Body of pancreas (tissue), 4 donors: ENCODE measurements around the gene NOD2. TPM values are rescaled to one million over a fixed set of nuclear protein-coding genes. Genes with fewer than 3 reads are reported as not detected.

Experiments
- ATAC-seq: fragments of 150-250 bp; one replicate; pipeline ENCODE4 v1.9.1; 2016
- DNase-seq, 4 donors: peaks; one replicate each; pipeline ENCODE4 v3.0.0-alpha.2; 2019
- H3K27ac ChIP-seq, 4 donors: fragments of 200-600 bp; sonication (generic); 1 replicate in 3 of 4; 2 replicates in 1 of 4; pipeline versions ENCODE4 v1.5.1 to v1.6.1; 2016 to 2019; ENCODE audit warnings: mild to moderate bottlenecking in 1 of 4, mixed read lengths in 1 of 4, moderate library complexity in 1 of 4
- H3K27me3 ChIP-seq, 2 donors: fragments of 200-600 bp; sonication (generic); one replicate each; pipeline ENCODE4 v1.6.0; 2016; ENCODE audit warnings: mild to moderate bottlenecking in 1 of 2
- H3K36me3 ChIP-seq, 2 donors: fragments of 200-600 bp; sonication (generic); replicated peaks in 1 of 2; 2 replicates each; pipeline ENCODE4 v1.5.1; 2016; ENCODE audit warnings: low read depth in 2 of 2; ENCODE audit not compliant: insufficient read depth in 1 of 2
- H3K4me1 ChIP-seq: fragments of 200-600 bp; sonication (generic); one replicate; pipeline ENCODE4 v1.6.0; 2016
- H3K4me3 ChIP-seq, 2 donors: fragments of 200-600 bp; sonication (generic); 1 replicate in 1 of 2; 2 replicates in 1 of 2; pipeline ENCODE4 v1.5.1; 2016 to 2019
- H3K9me3 ChIP-seq, 3 donors: fragments of 200-600 bp; sonication (generic); 1 replicate in 2 of 3; 2 replicates in 1 of 3; pipeline ENCODE4 v1.5.1; 2016
- POLR2A ChIP-seq, 3 donors: fragments of 450-650 bp; IDR thresholded peaks; one replicate each; pipeline ENCODE4 v1.6.1; 2016; ENCODE audit warnings: antibody characterized with exemption in 3 of 3, mild to moderate bottlenecking in 2 of 3
- WGBS, 2 donors: methylation state at CpG; one replicate each; pipeline ENCODE4 v1.1.5; 2017; 5-methylcytosine and 5-hydroxymethylcytosine counted together
- intact Hi-C: fragments of 100-400 bp; cut with DNase I; formaldehyde crosslinking; loops from one replicate; pipeline ENCODE4 v1.15.1; 2023
- total RNA-seq, 2 donors: library from RNA; depleted of rRNA; stranded (reverse); fragments of >200 nt; gene quantifications; one replicate each; pipeline ENCODE4 v1.1.0, GENCODE V29; 2016
- TF ChIP-seq, protein P1 (sequence below), 7 experiments: fragments of 450-650 bp in 4 of 7; fragments of 200-600 bp in 3 of 7; sonication (generic) in 3 of 7; IDR thresholded peaks; one replicate each; pipeline ENCODE4 v1.5.1; 2016 to 2019; ENCODE audit warnings: antibody characterized with exemption in 7 of 7

The NOD2 gene
- total RNA-seq, 2 donors from 2014 or later: 0.33 to 1.8 TPM

DNA sequence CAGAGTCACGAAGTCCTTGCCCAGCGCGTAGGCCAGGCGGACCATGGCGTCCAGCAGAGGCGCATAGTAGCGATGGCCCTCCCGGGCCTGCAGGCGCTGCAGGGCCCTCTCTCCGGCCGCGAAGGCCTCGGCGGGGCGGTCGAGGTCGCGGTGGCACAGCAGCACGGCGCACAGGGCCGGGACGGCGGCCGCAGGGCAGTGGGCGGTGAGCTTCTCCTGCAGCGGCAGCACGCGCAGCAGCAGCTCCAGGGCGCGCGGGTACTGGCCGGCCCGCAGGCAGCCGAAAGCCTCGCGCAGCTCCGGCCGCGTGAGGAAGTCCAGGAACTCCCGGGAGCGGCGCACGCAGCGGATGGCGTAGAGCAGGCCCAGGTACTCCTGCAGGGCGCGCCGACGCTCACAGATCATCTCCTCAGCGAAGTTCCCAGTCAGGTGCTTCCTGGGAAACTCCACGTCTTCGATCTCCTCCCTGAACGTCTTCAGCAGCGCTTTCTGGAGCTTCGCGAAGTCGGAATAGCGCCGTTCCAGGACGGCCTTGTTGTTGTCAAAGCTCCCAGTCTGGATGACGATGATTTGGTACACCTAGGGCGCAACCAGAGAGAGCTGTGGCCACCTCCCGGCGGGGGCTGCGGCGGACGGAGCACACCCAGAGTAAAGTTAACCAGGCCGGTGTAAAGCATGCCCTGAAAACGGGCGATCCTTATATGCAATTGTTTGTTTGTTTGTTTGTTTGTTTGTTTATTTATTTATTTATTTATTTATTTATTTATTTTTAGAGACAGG, 19.7 kb upstream of the NOD2 start:
- H3K4me3 ChIP-seq: no peak overlapping the region
- intact Hi-C loops: loop anchor here (10.0 kb wide), 1 partner anchor 289 kb away; no protein-coding TSS in a partner anchor
- no peak for DNase-seq
- peaks cover 2% of the 10 kb centered on the region for H3K4me1 ChIP-seq
- ATAC-seq: no peak
- H3K36me3 ChIP-seq: no peaks in the 10 kb centered on the region
- 49 to 74% methylated on average over 30 to 70 of the region's 70 CpGs for WGBS, 2 donors
- H3K27ac ChIP-seq: no peak overlapping the region
- peaks cover 0 to 9% of the 10 kb centered on the region in 2 donors for H3K27me3 ChIP-seq
- no peak for TF ChIP-seq POLR2A (IDR thresholded peaks at IDR 0.05)
- TF ChIP-seq, protein P1, sequence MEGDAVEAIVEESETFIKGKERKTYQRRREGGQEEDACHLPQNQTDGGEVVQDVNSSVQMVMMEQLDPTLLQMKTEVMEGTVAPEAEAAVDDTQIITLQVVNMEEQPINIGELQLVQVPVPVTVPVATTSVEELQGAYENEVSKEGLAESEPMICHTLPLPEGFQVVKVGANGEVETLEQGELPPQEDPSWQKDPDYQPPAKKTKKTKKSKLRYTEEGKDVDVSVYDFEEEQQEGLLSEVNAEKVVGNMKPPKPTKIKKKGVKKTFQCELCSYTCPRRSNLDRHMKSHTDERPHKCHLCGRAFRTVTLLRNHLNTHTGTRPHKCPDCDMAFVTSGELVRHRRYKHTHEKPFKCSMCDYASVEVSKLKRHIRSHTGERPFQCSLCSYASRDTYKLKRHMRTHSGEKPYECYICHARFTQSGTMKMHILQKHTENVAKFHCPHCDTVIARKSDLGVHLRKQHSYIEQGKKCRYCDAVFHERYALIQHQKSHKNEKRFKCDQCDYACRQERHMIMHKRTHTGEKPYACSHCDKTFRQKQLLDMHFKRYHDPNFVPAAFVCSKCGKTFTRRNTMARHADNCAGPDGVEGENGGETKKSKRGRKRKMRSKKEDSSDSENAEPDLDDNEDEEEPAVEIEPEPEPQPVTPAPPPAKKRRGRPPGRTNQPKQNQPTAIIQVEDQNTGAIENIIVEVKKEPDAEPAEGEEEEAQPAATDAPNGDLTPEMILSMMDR (IDR thresholded peaks at IDR 0.05): no peak
- peaks cover 0 to 13% (median 0%) of the 10 kb centered on the region in 3 donors for H3K9me3 ChIP-seq

DNA sequence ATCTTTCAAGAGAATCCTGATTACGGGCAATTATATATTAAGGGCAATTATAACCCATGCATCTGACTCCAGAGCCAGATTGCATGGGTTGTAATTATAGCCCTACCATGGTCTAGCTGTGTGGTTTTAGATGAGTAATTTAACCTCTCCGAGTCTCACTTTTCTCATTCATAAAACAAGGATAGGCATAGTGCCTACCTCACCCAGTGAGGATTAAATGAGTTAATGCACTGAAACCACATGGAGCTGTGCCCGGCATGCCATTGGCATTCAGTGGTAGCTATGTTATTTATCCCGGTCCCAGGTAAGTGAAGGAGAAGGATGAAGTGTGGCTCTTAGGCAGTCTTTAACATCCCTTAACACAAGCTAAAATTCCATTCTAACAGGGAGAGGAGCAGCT, 18.6 kb upstream of the NOD2 start:
- no peak for DNase-seq
- ATAC-seq: no peak
- Histone ChIP-seq H3K36me3 (no peaks in the 10 kb centered on the region), H3K9me3 (peaks cover 0 to 13% (median 0%) of the 10 kb centered on the region in 3 donors), H3K27me3 (peaks cover 0 to 9% of the 10 kb centered on the region in 2 donors), H3K4me3 (no peak overlapping the region), H3K27ac (no peak overlapping the region), H3K4me1 (no peaks in the 10 kb centered on the region)
- intact Hi-C loops: loop anchor here (10.0 kb wide), 1 partner anchor 290 kb away; no protein-coding TSS in a partner anchor
- WGBS, 2 donors: 84 to 88% methylated on average over 4 of the region's 4 CpGs
- TF ChIP-seq, protein P1 (IDR thresholded peaks at IDR 0.05): no peak
- TF ChIP-seq POLR2A (IDR thresholded peaks at IDR 0.05): no peak

DNA sequence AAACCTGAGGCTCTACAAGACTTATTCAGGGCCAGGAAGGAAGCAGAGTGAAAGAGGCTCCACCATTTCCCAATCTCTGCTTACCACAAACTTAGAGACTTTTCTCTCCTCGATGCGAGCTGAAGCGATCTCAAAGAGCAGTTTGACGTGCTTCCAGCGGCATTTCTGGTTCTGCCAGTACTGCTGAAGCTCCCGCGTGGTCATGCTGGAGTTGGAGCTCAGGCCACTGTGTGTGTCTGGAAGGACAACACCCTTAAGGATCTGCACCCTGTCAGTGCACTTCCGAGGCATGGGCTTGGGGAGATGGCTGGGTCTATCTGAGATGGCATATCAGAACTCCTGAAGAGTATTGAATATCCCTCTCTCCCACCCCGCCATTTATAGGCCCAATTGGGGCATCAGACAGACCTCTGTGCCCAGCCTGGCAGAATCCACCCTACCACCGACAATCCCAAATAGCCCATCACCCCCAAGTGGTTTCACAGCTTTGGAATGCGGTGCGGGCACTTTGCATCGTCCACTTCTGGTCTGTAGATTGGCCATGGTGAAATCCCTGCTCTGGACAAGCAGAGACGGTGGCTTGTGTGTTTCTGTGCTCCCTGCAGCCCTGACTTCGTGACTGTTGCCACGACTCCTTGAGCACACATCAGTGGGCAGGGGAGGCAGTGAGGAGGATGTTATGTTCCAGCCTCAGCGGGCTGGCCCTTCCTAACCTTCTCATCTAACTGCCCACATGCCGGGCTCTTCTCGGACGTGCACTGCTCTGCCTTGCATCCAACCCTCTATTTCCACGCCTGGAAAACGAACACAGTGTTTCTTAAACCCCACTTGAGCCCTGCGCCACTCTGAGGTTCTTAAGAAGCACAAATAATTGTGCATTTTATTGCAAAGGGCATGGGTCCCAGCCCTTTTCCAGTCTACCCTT, 17.5 kb upstream of the NOD2 start:
- no peaks in the 10 kb centered on the region for H3K4me1 ChIP-seq
- H3K9me3 ChIP-seq: peaks cover 0 to 13% (median 0%) of the 10 kb centered on the region in 3 donors
- no peak for DNase-seq
- no peak overlapping the region for H3K4me3 ChIP-seq
- TF ChIP-seq, protein P1 (IDR thresholded peaks at IDR 0.05): no peak
- TF ChIP-seq POLR2A (IDR thresholded peaks at IDR 0.05): no peak
- peaks cover 0 to 9% of the 10 kb centered on the region in 2 donors for H3K27me3 ChIP-seq
- 71 to 75% methylated on average over 17 to 23 of the region's 23 CpGs for WGBS, 2 donors
- ATAC-seq: no peak
- no peak overlapping the region for H3K27ac ChIP-seq
- no peaks in the 10 kb centered on the region for H3K36me3 ChIP-seq
- intact Hi-C loops: loop anchor here (10.0 kb wide), 1 partner anchor 291 kb away; no protein-coding TSS in a partner anchor

DNA sequence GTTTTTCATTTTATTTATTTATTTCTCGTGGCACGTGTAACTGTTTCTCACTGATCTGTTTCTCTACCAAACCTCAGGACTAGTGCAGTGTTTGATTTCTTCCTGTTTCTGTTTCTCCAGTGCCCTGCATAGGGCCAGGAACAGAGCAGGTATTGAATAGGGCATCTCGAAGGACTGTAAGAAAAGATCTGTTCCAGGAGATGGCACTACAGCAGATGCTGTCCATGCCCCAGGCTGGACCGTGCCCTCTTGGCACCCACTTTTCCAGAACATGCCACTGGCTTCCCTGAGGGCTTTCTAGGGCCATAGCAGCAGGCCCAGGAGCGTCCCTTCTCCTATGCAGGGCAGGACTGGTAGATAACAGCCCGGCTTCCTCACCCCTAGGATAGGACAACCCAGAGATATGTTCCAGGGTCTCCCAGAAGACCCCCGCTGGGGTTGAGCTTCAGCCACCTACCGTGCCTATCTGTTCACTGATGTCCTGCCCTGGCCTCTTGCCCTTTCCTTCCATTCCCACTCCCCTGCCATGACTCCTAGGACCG, 16.7 kb upstream of the NOD2 start:
- WGBS, 2 donors: 67 to 70% methylated on average over 9 of the region's 9 CpGs
- H3K9me3 ChIP-seq: peaks cover 0 to 10% (median 0%) of the 10 kb centered on the region in 3 donors
- ATAC-seq (no peak), DNase-seq (no peak)
- no peak overlapping the region for H3K4me3 ChIP-seq
- no peak overlapping the region for H3K27ac ChIP-seq
- H3K36me3 ChIP-seq: no peaks in the 10 kb centered on the region
- intact Hi-C loops: loop anchor here (10.0 kb wide), 1 partner anchor 292 kb away; no protein-coding TSS in a partner anchor
- TF ChIP-seq POLR2A (IDR thresholded peaks at IDR 0.05): no peak
- TF ChIP-seq, protein P1 (IDR thresholded peaks at IDR 0.05): no peak
- H3K27me3 ChIP-seq: peaks cover 0 to 9% of the 10 kb centered on the region in 2 donors
- no peaks in the 10 kb centered on the region for H3K4me1 ChIP-seq
